HUES48 (cell line): Measurements from ENCODE around the gene SLC35D1.
A peak's percentile ranks its signal among the peaks of the same experiment; 100 is the strongest.

ENCODE experiments used
- H3K27ac ChIP-seq: one replicate; pipeline ENCODE4 v1.7.0; 2013; ENCODE audit warnings: low read depth, low read length, inconsistent platforms
- H3K27me3 ChIP-seq: 2 replicates; pipeline ENCODE4 v1.6.1; 2013; ENCODE audit warnings: mild to moderate bottlenecking, low read length; ENCODE audit not compliant: control insufficient read depth, insufficient read depth
- H3K36me3 ChIP-seq: 2 replicates; pipeline ENCODE4 v1.6.1; 2013; ENCODE audit warnings: low read length; ENCODE audit not compliant: control insufficient read depth, insufficient read depth
- H3K4me1 ChIP-seq: 2 replicates; pipeline ENCODE4 v1.6.1; 2013; ENCODE audit warnings: mild to moderate bottlenecking, low read length; ENCODE audit not compliant: control insufficient read depth, insufficient read depth
- H3K4me3 ChIP-seq: 2 replicates; pipeline ENCODE4 v1.5.1; 2013; ENCODE audit warnings: mild to moderate bottlenecking, low read depth, low read length
- H3K9ac ChIP-seq: 2 replicates; pipeline ENCODE4 v1.6.1; 2013; ENCODE audit warnings: mild to moderate bottlenecking, low read depth, low read length, moderate library complexity
- H3K9me3 ChIP-seq: 2 replicates; pipeline ENCODE4 v1.6.1; 2013; ENCODE audit warnings: low read length; ENCODE audit not compliant: control insufficient read depth, insufficient read depth

SLC35D1 gene

GRCh38 chr1:67019121-67019520 is 34.8 kb downstream of the SLC35D1 start:
- no peaks in the 10 kb centered on the region for H3K36me3 ChIP-seq

GRCh38 chr1:67018574-67018973 is 35.4 kb downstream of the SLC35D1 start:
- Histone ChIP-seq H3K36me3 (no peaks in the 10 kb centered on the region), H3K27ac (peak overlapping the region; percentile 86), H3K9ac (no peak overlapping the region), H3K9me3 (no peaks in the 10 kb centered on the region), H3K27me3 (peaks cover 8% of the 10 kb centered on the region; the same call in 1 of the 2 replicates), H3K4me3 (0 out of 2 replicates have a peak overlapping the region, but pooled peaks have one; percentile 8), H3K4me1 (peaks cover 28% of the 10 kb centered on the region)

More at GRCh38 chr1:67019121-67019520, 34.8 kb downstream of the SLC35D1 start:
- peak overlapping the region; percentile 86 for H3K27ac ChIP-seq
- H3K4me3 ChIP-seq: 0 out of 2 replicates have a peak overlapping the region, but pooled peaks have one; percentile 8
- peaks cover 28% of the 10 kb centered on the region for H3K4me1 ChIP-seq
- H3K27me3 ChIP-seq: peaks cover 8% of the 10 kb centered on the region; the same call in 1 of the 2 replicates
- H3K9me3 ChIP-seq: no peaks in the 10 kb centered on the region
- H3K9ac ChIP-seq: no peak overlapping the region

GRCh38 chr1:67013573-67013972 is 40.4 kb downstream of the SLC35D1 start:
- Histone ChIP-seq H3K9ac (no peak overlapping the region), H3K4me1 (peaks cover 6% of the 10 kb centered on the region), H3K4me3 (no peak overlapping the region)

GRCh38 chr1:67009792-67010191 is 44.2 kb downstream of the SLC35D1 start:
- H3K4me3 ChIP-seq: no peak overlapping the region
- H3K27ac ChIP-seq: no peak overlapping the region
- no peaks in the 10 kb centered on the region for H3K36me3 ChIP-seq
- H3K27me3 ChIP-seq: no peaks in the 10 kb centered on the region
- no peaks in the 10 kb centered on the region for H3K9me3 ChIP-seq
- H3K4me1 ChIP-seq: no peaks in the 10 kb centered on the region
- no peak overlapping the region for H3K9ac ChIP-seq

More at GRCh38 chr1:67013573-67013972, 40.4 kb downstream of the SLC35D1 start:
- H3K36me3 ChIP-seq: no peaks in the 10 kb centered on the region
- no peaks in the 10 kb centered on the region for H3K27me3 ChIP-seq
- no peaks in the 10 kb centered on the region for H3K9me3 ChIP-seq
- H3K27ac ChIP-seq: no peak overlapping the region

- Histone ChIP-seq H3K27me3 (no peaks in the 10 kb centered on the region), H3K4me3 (no peak overlapping the region), H3K27ac (no peak overlapping the region), H3K9ac (no peak overlapping the region), H3K4me1 (no peaks in the 10 kb centered on the region), H3K36me3 (no peaks in the 10 kb centered on the region; the same call in 1 of the 2 replicates), H3K9me3 (no peaks in the 10 kb centered on the region)
Observed at GRCh38 chr1:67005068-67005467, 48.9 kb downstream of the SLC35D1 start.

- no peaks in the 10 kb centered on the region for H3K9me3 ChIP-seq
- no peak overlapping the region for H3K27ac ChIP-seq
- no peak overlapping the region for H3K9ac ChIP-seq
- no peaks in the 10 kb centered on the region for H3K4me1 ChIP-seq
- H3K27me3 ChIP-seq: no peaks in the 10 kb centered on the region
- H3K4me3 ChIP-seq: no peak overlapping the region
- H3K36me3 ChIP-seq: no peaks in the 10 kb centered on the region; the same call in 1 of the 2 replicates
Observed at GRCh38 chr1:67004176-67004575, 49.8 kb downstream of the SLC35D1 start.

GRCh38 chr1:67001682-67002425 is 52.1 kb downstream of the SLC35D1 start:
- H3K9me3 ChIP-seq: no peaks in the 10 kb centered on the region
- no peaks in the 10 kb centered on the region for H3K27me3 ChIP-seq
- H3K9ac ChIP-seq: no peak overlapping the region
- H3K4me1 ChIP-seq: no peaks in the 10 kb centered on the region
- no peaks in the 10 kb centered on the region; the same call in 1 of the 2 replicates for H3K36me3 ChIP-seq
- no peak overlapping the region for H3K4me3 ChIP-seq
- no peak overlapping the region for H3K27ac ChIP-seq

- H3K27ac ChIP-seq: no peak overlapping the region
- no peak overlapping the region for H3K4me3 ChIP-seq
- no peaks in the 10 kb centered on the region for H3K27me3 ChIP-seq
- H3K36me3 ChIP-seq: no peaks in the 10 kb centered on the region; the same call in 1 of the 2 replicates
- H3K9me3 ChIP-seq: no peaks in the 10 kb centered on the region
- H3K9ac ChIP-seq: no peak overlapping the region
- no peaks in the 10 kb centered on the region for H3K4me1 ChIP-seq
Observed at GRCh38 chr1:66999640-67000400, 54.1 kb downstream of the SLC35D1 start.

GRCh38 chr1:66998972-66999371 is 55.0 kb downstream of the SLC35D1 start:
- Histone ChIP-seq H3K9ac (no peak overlapping the region), H3K27me3 (no peaks in the 10 kb centered on the region), H3K4me3 (no peak overlapping the region), H3K36me3 (no peaks in the 10 kb centered on the region; the same call in 1 of the 2 replicates), H3K4me1 (no peaks in the 10 kb centered on the region), H3K27ac (no peak overlapping the region), H3K9me3 (no peaks in the 10 kb centered on the region)

GRCh38 chr1:66996018-66996682 is 57.8 kb downstream of the SLC35D1 start:
- H3K36me3 ChIP-seq: no peaks in the 10 kb centered on the region
- no peak overlapping the region for H3K9ac ChIP-seq
- H3K27me3 ChIP-seq: no peaks in the 10 kb centered on the region
- no peaks in the 10 kb centered on the region for H3K4me1 ChIP-seq
- no peak overlapping the region for H3K4me3 ChIP-seq
- H3K27ac ChIP-seq: no peak overlapping the region
- no peaks in the 10 kb centered on the region for H3K9me3 ChIP-seq
